ENCODE data around the gene TAF11L13.

Gene TAF11L13

GRCh38 chr5:17680737-17681136 lies 48.8 kb downstream of the TAF11L13 start:
- DNase-seq = no peak

Measured in SIG-M5 (cell line).